ENCODE results near the gene BRF1.
"Not testable (repeated sequence)": the region's sequence is repeated elsewhere in the genome, so short reads cannot be mapped to it uniquely, and the experiment has no call there.

Gene BRF1

DNA sequence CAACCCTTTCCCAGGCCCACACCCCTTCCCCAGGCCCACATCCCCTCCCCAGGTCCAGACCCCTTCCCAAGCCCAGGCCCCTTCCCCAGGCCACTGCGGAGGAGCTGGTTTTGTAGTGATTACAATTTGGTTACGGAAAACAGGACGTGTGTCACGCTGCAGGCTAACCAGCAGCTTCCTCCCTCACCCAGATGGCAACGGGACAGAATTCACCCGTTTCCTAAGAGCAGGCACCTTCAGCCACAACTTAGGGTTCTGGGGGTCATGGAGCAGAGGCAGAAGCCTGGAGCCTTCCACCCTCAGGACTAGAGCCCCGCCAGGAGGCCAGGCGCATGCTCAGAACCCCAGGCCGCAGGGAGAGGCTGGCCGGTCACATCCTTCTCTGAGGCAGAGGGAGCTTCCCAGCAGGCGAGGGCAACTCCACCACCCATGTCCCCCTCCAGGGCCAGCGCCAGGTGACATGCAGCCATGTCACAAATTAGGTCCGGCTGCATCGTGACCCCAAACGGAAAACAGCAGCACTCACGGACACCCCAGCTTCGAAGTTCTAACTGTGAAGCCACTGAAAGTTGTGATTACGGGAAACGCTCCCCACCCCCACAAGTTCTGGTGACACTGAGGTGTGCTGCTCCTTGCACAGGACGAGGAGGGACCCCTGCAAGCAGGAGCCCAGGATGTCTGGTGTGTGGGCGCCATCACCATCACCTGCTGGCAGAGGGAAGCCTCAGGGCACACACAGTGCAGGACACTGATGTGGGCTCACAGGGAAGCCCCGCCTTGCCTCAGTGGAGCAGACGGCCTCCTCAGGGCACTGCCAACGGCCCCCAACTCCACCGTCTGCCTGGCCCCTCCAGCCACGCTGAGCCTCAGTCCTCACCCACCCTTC is 7.7 kb downstream of the BRF1 start:
- Mint-ChIP-seq H3K27ac (no peak overlapping the region), H3K4me1 (peaks cover 10% of the 10 kb centered on the region), H3K36me3 (ENCODE audit: low read depth) (no peaks in the 10 kb centered on the region), H3K9me3 (no peaks in the 10 kb centered on the region), H3K4me3 (no peak overlapping the region), H3K27me3 (ENCODE audit: low read depth) (peaks cover 4% of the 10 kb centered on the region)
- TF ChIP-seq, protein P1, sequence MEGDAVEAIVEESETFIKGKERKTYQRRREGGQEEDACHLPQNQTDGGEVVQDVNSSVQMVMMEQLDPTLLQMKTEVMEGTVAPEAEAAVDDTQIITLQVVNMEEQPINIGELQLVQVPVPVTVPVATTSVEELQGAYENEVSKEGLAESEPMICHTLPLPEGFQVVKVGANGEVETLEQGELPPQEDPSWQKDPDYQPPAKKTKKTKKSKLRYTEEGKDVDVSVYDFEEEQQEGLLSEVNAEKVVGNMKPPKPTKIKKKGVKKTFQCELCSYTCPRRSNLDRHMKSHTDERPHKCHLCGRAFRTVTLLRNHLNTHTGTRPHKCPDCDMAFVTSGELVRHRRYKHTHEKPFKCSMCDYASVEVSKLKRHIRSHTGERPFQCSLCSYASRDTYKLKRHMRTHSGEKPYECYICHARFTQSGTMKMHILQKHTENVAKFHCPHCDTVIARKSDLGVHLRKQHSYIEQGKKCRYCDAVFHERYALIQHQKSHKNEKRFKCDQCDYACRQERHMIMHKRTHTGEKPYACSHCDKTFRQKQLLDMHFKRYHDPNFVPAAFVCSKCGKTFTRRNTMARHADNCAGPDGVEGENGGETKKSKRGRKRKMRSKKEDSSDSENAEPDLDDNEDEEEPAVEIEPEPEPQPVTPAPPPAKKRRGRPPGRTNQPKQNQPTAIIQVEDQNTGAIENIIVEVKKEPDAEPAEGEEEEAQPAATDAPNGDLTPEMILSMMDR (IDR thresholded peaks at IDR 0.05; ENCODE audit: unreplicated experiment in 3 of 3), result no peak

GRCh38 chr14:105290621-105291346 is 10.0 kb downstream of the BRF1 start:
- Mint-ChIP-seq H3K4me1 (peaks cover 10% of the 10 kb centered on the region), H3K9me3 (no peaks in the 10 kb centered on the region), H3K27me3 (ENCODE audit: low read depth) (peaks cover 4% of the 10 kb centered on the region), H3K4me3 (no peak overlapping the region), H3K36me3 (ENCODE audit: low read depth) (no peaks in the 10 kb centered on the region), H3K27ac (no peak overlapping the region)
- TF ChIP-seq, protein P1 (IDR thresholded peaks at IDR 0.05; ENCODE audit: unreplicated experiment in 3 of 3), result no peak

DNA sequence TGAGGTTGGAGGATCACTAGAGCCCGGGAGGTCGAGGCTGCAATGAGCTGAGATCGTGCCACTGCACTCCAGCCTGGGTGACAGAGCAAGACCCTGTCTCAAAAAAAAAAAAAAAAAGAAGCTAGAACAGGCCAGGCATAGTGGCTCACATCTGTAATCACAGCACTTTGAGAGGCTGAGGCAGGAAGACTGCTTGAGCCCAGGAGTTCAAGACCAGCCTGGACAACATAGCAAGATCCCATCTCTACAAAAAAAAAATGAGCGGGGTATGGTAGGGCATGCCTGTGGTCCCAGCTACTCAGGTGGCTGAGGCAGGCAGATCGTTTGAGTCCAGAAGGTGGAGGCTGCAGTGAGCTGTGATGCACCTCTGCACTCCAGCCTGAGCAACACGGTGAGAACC is 11.9 kb downstream of the BRF1 start:
- H3K9me3 Mint-ChIP-seq; H3K4me3 Mint-ChIP-seq; H3K4me1 Mint-ChIP-seq; H3K36me3 Mint-ChIP-seq (ENCODE audit: low read depth); H3K27me3 Mint-ChIP-seq (ENCODE audit: low read depth); H3K27ac Mint-ChIP-seq: not testable (repeated sequence)

- H3K4me1 Mint-ChIP-seq, result no peaks in the 10 kb centered on the region
- TF ChIP-seq, protein P1 (IDR thresholded peaks at IDR 0.05; ENCODE audit: unreplicated experiment in 3 of 3), result no peak
- H3K27ac Mint-ChIP-seq, result no peak overlapping the region
- H3K36me3 Mint-ChIP-seq (ENCODE audit: low read depth), result peaks cover 10% of the 10 kb centered on the region
- no peaks in the 10 kb centered on the region for H3K9me3 Mint-ChIP-seq
- no peak overlapping the region for H3K4me3 Mint-ChIP-seq
- no peaks in the 10 kb centered on the region for H3K27me3 Mint-ChIP-seq (ENCODE audit: low read depth)
These were observed 13.3 kb downstream of the BRF1 start for GRCh38 chr14:105287249-105288102.

DNA sequence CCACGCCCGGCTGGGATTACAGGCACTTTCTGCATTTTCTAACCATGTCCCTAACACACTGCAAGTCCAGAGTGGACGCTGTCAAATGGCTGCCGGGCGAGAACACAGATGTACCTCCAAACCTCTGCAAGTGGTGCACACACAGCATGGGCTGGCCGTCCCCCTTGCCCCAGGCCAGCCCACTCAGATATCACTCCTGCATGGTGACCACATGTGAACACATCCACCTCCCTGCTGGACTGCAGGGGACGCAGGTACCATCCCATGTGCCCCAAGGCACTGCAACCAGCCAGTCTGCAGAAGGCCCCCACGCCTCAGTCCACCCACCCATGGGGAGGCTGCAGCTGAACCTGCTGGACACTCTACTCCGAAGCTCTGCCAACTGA is 14.0 kb downstream of the BRF1 start:
- H3K9me3 Mint-ChIP-seq, result no peaks in the 10 kb centered on the region

More for the DNA sequence above, 14.0 kb downstream of the BRF1 start:
- no peak overlapping the region for H3K4me3 Mint-ChIP-seq
- peaks cover 10% of the 10 kb centered on the region for H3K36me3 Mint-ChIP-seq (ENCODE audit: low read depth)
- no peaks in the 10 kb centered on the region for H3K27me3 Mint-ChIP-seq (ENCODE audit: low read depth)
- no peak overlapping the region for H3K27ac Mint-ChIP-seq
- TF ChIP-seq, protein P1 (IDR thresholded peaks at IDR 0.05; ENCODE audit: unreplicated experiment in 3 of 3), result no peak
- peaks cover 6% of the 10 kb centered on the region for H3K4me1 Mint-ChIP-seq
